Central memory CD8-positive, alpha-beta T cell (primary cell): ENCODE measurements around the gene SLC39A11.

ENCODE experiments used
- ATAC-seq: fragments of 150-1000 bp; cut with Tn5 transposase; replicated peaks from 2 replicates; pipeline ENCODE4 v1.10.0; 2022; ENCODE audit warnings: mild to moderate bottlenecking, moderate FRiP score, moderate number of reproducible peaks; ENCODE audit not compliant: poor library complexity, severe bottlenecking; ENCODE audit errors: extremely low read depth
- DNase-seq, 2 donors: peaks; one replicate each; pipeline ENCODE4 v3.0.0; 2021; ENCODE audit warnings: low spot score in 2 of 2
- H3K27ac Mint-ChIP-seq: one replicate; pipeline ENCODE4 v1.8.0; 2022; ENCODE audit warnings: low read depth, mild to moderate bottlenecking, moderate library complexity, mixed read lengths
- H3K27me3 Mint-ChIP-seq: one replicate; pipeline ENCODE4 v1.8.0; 2022; ENCODE audit warnings: mixed read lengths
- H3K36me3 Mint-ChIP-seq: one replicate; pipeline ENCODE4 v1.8.0; 2022; ENCODE audit warnings: mild to moderate bottlenecking, moderate library complexity, mixed read lengths; ENCODE audit not compliant: insufficient read depth
- H3K4me1 Mint-ChIP-seq: one replicate; pipeline ENCODE4 v1.8.0; 2022; ENCODE audit warnings: mixed read lengths
- H3K4me3 Mint-ChIP-seq: one replicate; pipeline ENCODE4 v1.8.0; 2022; ENCODE audit warnings: mild to moderate bottlenecking, moderate library complexity, mixed read lengths
- H3K9me3 Mint-ChIP-seq: one replicate; pipeline ENCODE4 v1.8.0; 2022; ENCODE audit warnings: mixed read lengths

Gene SLC39A11

GRCh38 chr17:73023759-73024158, 68.7 kb downstream of the SLC39A11 start:
- Mint-ChIP-seq H3K36me3 (peaks cover 2% of the 10 kb centered on the region), H3K27me3 (no peaks in the 10 kb centered on the region), H3K27ac (no peak overlapping the region), H3K4me3 (no peak overlapping the region), H3K9me3 (peaks cover 6% of the 10 kb centered on the region), H3K4me1 (peaks cover 14% of the 10 kb centered on the region)
- ATAC-seq (no peak), DNase-seq (no peak)

DNA sequence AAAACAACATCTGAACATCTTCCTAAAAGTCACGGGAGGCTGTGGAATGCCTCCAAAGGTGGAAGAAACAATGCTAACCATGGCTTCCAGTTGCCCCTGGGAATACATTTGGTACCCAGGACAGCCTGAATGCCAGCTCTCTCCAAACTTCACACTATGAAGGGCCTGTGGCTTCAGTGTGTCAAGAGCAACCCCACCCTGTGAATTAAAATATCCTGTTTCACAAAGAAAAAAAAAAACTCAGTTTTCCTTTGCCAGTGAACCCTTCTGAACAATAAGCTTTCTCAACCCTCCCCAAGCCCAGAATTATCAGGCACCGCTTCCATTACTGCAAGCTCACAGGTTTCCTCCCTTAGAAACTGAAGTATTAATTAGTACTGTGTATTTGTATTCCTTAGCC, 69.8 kb downstream of the SLC39A11 start:
- Mint-ChIP-seq H3K27ac (peak overlapping the region; percentile 46), H3K4me3 (no peak overlapping the region), H3K36me3 (peaks cover 2% of the 10 kb centered on the region), H3K4me1 (peaks cover 7% of the 10 kb centered on the region), H3K27me3 (no peaks in the 10 kb centered on the region), H3K9me3 (peaks cover 6% of the 10 kb centered on the region)
- DNase-seq (no peak), ATAC-seq (no peak)

GRCh38 chr17:73021771-73022170, 70.7 kb downstream of the SLC39A11 start:
- no peak for DNase-seq
- Mint-ChIP-seq H3K36me3 (no peaks in the 10 kb centered on the region), H3K4me3 (no peak overlapping the region), H3K27me3 (no peaks in the 10 kb centered on the region), H3K27ac (no peak overlapping the region), H3K4me1 (peaks cover 7% of the 10 kb centered on the region), H3K9me3 (peaks cover 6% of the 10 kb centered on the region)
- no peak for ATAC-seq

- no peaks in the 10 kb centered on the region for H3K27me3 Mint-ChIP-seq
- H3K36me3 Mint-ChIP-seq, result no peaks in the 10 kb centered on the region
- peaks cover 6% of the 10 kb centered on the region for H3K9me3 Mint-ChIP-seq
- H3K4me1 Mint-ChIP-seq, result peaks cover 10% of the 10 kb centered on the region
- no peak overlapping the region for H3K27ac Mint-ChIP-seq
- no peak for ATAC-seq
- H3K4me3 Mint-ChIP-seq, result no peak overlapping the region
- no peak for DNase-seq
Measured at GRCh38 chr17:73020110-73020509, 72.4 kb downstream of the SLC39A11 start.

GRCh38 chr17:73018599-73018998, 73.9 kb downstream of the SLC39A11 start:
- Mint-ChIP-seq H3K36me3 (no peaks in the 10 kb centered on the region), H3K27ac (no peak overlapping the region), H3K4me1 (peaks cover 14% of the 10 kb centered on the region), H3K4me3 (no peak overlapping the region), H3K9me3 (peaks cover 6% of the 10 kb centered on the region), H3K27me3 (no peaks in the 10 kb centered on the region)
- DNase-seq (no peak), ATAC-seq (no peak)

- no peak for ATAC-seq
- Mint-ChIP-seq H3K27ac (no peak overlapping the region), H3K9me3 (peaks cover 6% of the 10 kb centered on the region), H3K27me3 (no peaks in the 10 kb centered on the region), H3K4me3 (no peak overlapping the region), H3K36me3 (no peaks in the 10 kb centered on the region), H3K4me1 (peaks cover 9% of the 10 kb centered on the region)
- no peak for DNase-seq
Measured at GRCh38 chr17:73017658-73018057, 74.8 kb downstream of the SLC39A11 start.

DNA sequence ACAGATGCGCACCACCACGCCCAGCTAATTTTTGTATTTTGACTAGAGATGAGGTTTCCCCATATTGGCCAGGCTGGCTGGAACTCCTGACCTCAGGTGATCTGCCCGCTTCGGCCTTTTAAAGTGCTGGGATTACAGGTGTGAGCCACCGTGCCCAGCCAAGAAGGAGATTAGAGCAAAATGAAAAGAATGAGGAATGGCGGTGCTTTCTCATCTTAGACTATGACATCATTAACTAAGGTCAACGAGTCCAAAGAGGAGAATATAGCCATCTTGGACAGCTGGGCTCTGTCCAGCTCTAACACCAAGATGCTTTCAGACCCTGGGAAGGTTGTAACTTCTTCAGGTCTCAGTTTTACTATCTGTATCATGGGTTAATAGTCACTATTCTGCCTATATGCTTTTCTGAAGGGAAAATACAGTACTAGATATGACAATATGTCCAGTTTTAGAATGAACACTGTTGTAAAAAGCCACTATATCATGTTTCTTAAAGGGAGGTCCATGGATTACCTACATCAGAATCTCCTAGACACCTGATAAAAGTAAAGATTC, 76.7 kb downstream of the SLC39A11 start:
- ATAC-seq, result no peak
- no peak for DNase-seq
- Mint-ChIP-seq H3K36me3 (no peaks in the 10 kb centered on the region), H3K4me3 (no peak overlapping the region), H3K27ac (no peak overlapping the region), H3K4me1 (peaks cover 13% of the 10 kb centered on the region), H3K9me3 (peaks cover 6% of the 10 kb centered on the region), H3K27me3 (no peaks in the 10 kb centered on the region)

DNA sequence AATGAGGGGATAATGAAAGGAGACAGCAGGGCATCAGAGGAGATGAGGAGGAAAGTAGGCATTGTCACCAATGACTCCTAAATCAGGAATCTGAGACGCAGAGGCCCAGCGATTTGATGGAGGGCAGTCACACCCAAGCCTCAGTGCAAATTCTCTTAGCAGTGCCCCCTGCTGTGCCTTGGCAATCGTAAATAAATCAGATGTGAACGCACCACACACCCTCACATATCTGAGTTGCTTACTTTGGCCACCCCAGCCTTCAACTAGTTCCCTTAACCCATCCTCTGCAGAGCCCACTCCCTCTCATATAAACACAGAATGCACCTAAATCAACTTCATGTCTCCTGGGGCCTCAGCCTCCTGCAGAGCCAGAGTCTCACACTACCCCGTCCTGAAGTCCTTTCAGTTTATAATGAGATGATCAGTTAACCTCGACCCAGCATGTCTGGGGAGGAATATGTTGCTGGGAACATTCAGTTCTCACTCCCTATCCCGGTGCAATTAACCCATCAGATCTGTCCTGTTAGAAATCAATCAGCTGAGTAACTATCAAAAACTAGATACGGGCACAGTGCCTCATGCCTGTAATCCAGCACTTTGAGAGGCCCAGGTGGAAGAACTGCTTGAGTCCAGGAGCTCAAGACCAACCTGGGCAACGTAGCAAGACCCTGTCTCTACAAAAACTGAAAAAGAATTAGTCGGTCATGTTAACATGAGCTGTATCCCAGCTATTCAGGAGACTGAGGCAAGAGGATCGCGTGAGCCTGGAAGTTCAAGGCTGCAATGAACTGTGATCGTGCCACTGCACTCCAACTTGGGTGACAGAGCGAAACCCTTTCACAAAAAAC, 78.4 kb downstream of the SLC39A11 start:
- no peak for DNase-seq
- no peaks in the 10 kb centered on the region for H3K27me3 Mint-ChIP-seq
- no peak overlapping the region for H3K27ac Mint-ChIP-seq
- no peaks in the 10 kb centered on the region for H3K36me3 Mint-ChIP-seq
- peaks cover 15% of the 10 kb centered on the region for H3K4me1 Mint-ChIP-seq
- no peak overlapping the region for H3K4me3 Mint-ChIP-seq
- ATAC-seq, result no peak
- H3K9me3 Mint-ChIP-seq, result no peaks in the 10 kb centered on the region

GRCh38 chr17:73013301-73013700, 79.2 kb downstream of the SLC39A11 start:
- ATAC-seq, result no peak
- H3K27ac Mint-ChIP-seq, result no peak overlapping the region
- no peaks in the 10 kb centered on the region for H3K36me3 Mint-ChIP-seq

DNA sequence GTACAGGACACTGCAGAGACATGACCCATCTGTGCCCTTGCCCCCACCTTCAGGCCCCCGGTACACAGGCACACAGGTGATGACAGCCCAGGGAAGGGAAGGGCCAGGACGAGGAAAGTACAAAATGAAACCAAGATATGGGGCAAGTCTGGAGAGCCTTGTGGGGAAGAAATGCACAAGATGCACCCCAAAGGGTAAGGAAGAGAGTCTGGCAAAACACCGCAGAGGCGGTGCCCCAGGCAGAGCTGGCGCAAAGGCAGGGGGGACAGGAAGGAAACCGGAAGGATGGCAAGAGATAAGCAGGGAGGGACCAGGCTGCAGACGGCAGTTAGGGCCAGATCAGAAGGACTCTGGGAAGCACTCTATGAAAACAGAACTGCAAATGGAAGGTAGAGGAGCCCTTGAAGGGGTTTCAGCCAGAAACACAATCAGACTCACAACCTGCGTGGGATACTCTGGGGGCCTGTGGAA, 81.4 kb downstream of the SLC39A11 start:
- H3K9me3 Mint-ChIP-seq, result no peaks in the 10 kb centered on the region
- ATAC-seq (no peak), DNase-seq (no peak)
- no peaks in the 10 kb centered on the region for H3K27me3 Mint-ChIP-seq
- H3K36me3 Mint-ChIP-seq, result no peaks in the 10 kb centered on the region
- peaks cover 15% of the 10 kb centered on the region for H3K4me1 Mint-ChIP-seq
- no peak overlapping the region for H3K4me3 Mint-ChIP-seq
- H3K27ac Mint-ChIP-seq, result peak overlapping the region; percentile 20

More at GRCh38 chr17:73013301-73013700, 79.2 kb downstream of the SLC39A11 start:
- no peaks in the 10 kb centered on the region for H3K9me3 Mint-ChIP-seq
- no peaks in the 10 kb centered on the region for H3K27me3 Mint-ChIP-seq
- no peak overlapping the region for H3K4me3 Mint-ChIP-seq
- DNase-seq, result no peak
- peaks cover 15% of the 10 kb centered on the region for H3K4me1 Mint-ChIP-seq

GRCh38 chr17:73010414-73010813, 82.1 kb downstream of the SLC39A11 start:
- Mint-ChIP-seq H3K4me1 (peaks cover 15% of the 10 kb centered on the region), H3K4me3 (no peak overlapping the region), H3K9me3 (no peaks in the 10 kb centered on the region), H3K27ac (no peak overlapping the region), H3K27me3 (no peaks in the 10 kb centered on the region), H3K36me3 (no peaks in the 10 kb centered on the region)
- DNase-seq (no peak), ATAC-seq (no peak)

GRCh38 chr17:73007407-73007806, 85.1 kb downstream of the SLC39A11 start:
- no peak overlapping the region for H3K27ac Mint-ChIP-seq
- no peaks in the 10 kb centered on the region for H3K9me3 Mint-ChIP-seq
- H3K4me3 Mint-ChIP-seq, result no peak overlapping the region
- no peak for DNase-seq
- no peak for ATAC-seq
- no peaks in the 10 kb centered on the region for H3K36me3 Mint-ChIP-seq
- no peaks in the 10 kb centered on the region for H3K27me3 Mint-ChIP-seq
- H3K4me1 Mint-ChIP-seq, result peaks cover 23% of the 10 kb centered on the region

DNA sequence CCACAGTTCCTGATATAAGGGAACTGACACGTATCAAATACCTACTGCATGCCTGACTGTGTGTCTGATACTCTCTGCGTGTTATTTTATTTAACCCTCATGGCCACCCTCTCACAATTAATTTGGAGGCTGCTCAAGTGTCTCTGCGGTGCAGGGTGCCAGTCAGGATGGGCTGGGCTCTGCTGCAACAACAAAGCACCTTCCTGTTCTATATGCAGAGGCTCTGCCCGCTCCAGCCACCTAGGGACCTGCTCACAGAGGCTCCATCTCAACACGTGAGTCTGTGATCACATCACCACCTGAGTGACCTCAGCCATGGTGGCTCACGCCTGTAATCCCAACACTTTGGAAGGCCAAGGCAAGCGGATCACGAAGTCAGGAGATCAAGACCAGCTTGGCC, 87.1 kb downstream of the SLC39A11 start:
- DNase-seq (no peak), ATAC-seq (no peak)
- no peak overlapping the region for H3K4me3 Mint-ChIP-seq
- no peak overlapping the region for H3K27ac Mint-ChIP-seq
- H3K4me1 Mint-ChIP-seq, result peaks cover 16% of the 10 kb centered on the region
- no peaks in the 10 kb centered on the region for H3K27me3 Mint-ChIP-seq
- no peaks in the 10 kb centered on the region for H3K36me3 Mint-ChIP-seq
- H3K9me3 Mint-ChIP-seq, result no peaks in the 10 kb centered on the region
